AG08396 (cell line): ENCODE data around the gene MAPT.

Experiments
- DNase-seq: peaks from one replicate; pipeline ENCODE4 v3.0.0; 2012; ENCODE audit warnings: low spot score, mixed read lengths

Gene MAPT

GRCh38 chr17:46029627-46030026, 135.3 kb downstream of the MAPT start:
- no peak for DNase-seq

- no peak for DNase-seq
Observed at GRCh38 chr17:46030752-46031151, 136.4 kb downstream of the MAPT start.

GRCh38 chr17:46031440-46031839, 137.1 kb downstream of the MAPT start:
- no peak for DNase-seq

- DNase-seq: no peak
Observed at GRCh38 chr17:46031920-46032319, 137.6 kb downstream of the MAPT start.

- DNase-seq: no peak
Observed at GRCh38 chr17:46032909-46033308, 138.6 kb downstream of the MAPT start.

GRCh38 chr17:46033392-46033791, 139.0 kb downstream of the MAPT start:
- no peak for DNase-seq

GRCh38 chr17:46035112-46035818, 140.9 kb downstream of the MAPT start:
- no peak for DNase-seq

GRCh38 chr17:46036491-46036890, 142.1 kb downstream of the MAPT start:
- DNase-seq: no peak

- no peak for DNase-seq
Observed at GRCh38 chr17:46037722-46038255, 143.4 kb downstream of the MAPT start.

GRCh38 chr17:46038414-46038813, 144.1 kb downstream of the MAPT start:
- DNase-seq: no peak

GRCh38 chr17:46038937-46039336, 144.6 kb downstream of the MAPT start:
- no peak for DNase-seq

- no peak for DNase-seq
Observed at GRCh38 chr17:46039592-46040186, 145.3 kb downstream of the MAPT start.

GRCh38 chr17:46042246-46042645, 147.9 kb downstream of the MAPT start:
- no peak for DNase-seq

- no peak for DNase-seq
Observed at GRCh38 chr17:46042925-46043324, 148.6 kb downstream of the MAPT start.

- DNase-seq: no peak
Observed at GRCh38 chr17:46043606-46044005, 149.3 kb downstream of the MAPT start.

GRCh38 chr17:46044286-46044928, 150.1 kb downstream of the MAPT start:
- DNase-seq: peak; percentile 77

GRCh38 chr17:46044989-46045388, 150.6 kb downstream of the MAPT start:
- no peak for DNase-seq

GRCh38 chr17:46045639-46046038, 151.3 kb downstream of the MAPT start:
- DNase-seq: no peak

GRCh38 chr17:46046957-46047356, 152.6 kb downstream of the MAPT start:
- DNase-seq: no peak

GRCh38 chr17:46047398-46047797, 153.0 kb downstream of the MAPT start:
- DNase-seq: no peak

- no peak for DNase-seq
Observed at GRCh38 chr17:46047856-46048255, 153.5 kb downstream of the MAPT start.

GRCh38 chr17:46049656-46050055, 155.3 kb downstream of the MAPT start:
- no peak for DNase-seq

GRCh38 chr17:46053911-46054534, 159.7 kb downstream of the MAPT start:
- no peak for DNase-seq
